Psoas muscle (tissue), 8 donors: ENCODE results near the gene NSG1. TPM values are rescaled to one million over a fixed set of nuclear protein-coding genes. Genes with fewer than 3 reads are reported as not detected.

Source experiments
- ATAC-seq, 4 donors: fragments of 200-7000 bp; cut with Tn5 transposase; one replicate each; pipeline ENCODE4 v1.9.1; 2020; ENCODE audit warnings: moderate library complexity in 3 of 4, mild to moderate bottlenecking in 2 of 4
- DNase-seq, 2 donors: peaks; one replicate each; pipeline ENCODE4 v3.0.0-alpha.2; 2020
- H3K27ac ChIP-seq: fragments of 200-600 bp; one replicate; pipeline ENCODE4 v1.8.0; 2022
- H3K27me3 ChIP-seq, 3 donors: fragments of 200-600 bp in 1 of 3; one replicate each; pipeline versions ENCODE4 v1.6.1 to v1.8.0; 2013 to 2022; ENCODE audit warnings: low read length in 2 of 3, mild to moderate bottlenecking in 2 of 3, moderate library complexity in 1 of 3; ENCODE audit not compliant: insufficient read depth in 3 of 3
- H3K36me3 ChIP-seq, 2 donors: fragments of 200-600 bp in 1 of 2; one replicate each; pipeline versions ENCODE4 v1.6.1 to v1.8.0; 2013 to 2022; ENCODE audit warnings: low read depth in 1 of 2, mild to moderate bottlenecking in 1 of 2, moderate library complexity in 1 of 2; ENCODE audit not compliant: insufficient read depth in 1 of 2
- H3K4me1 ChIP-seq: fragments of 200-600 bp; one replicate; pipeline ENCODE4 v1.8.0; 2022
- H3K4me3 ChIP-seq: fragments of 200-600 bp; one replicate; pipeline ENCODE4 v1.8.0; 2022; ENCODE audit warnings: mild to moderate bottlenecking
- H3K9me3 ChIP-seq: fragments of 200-600 bp; one replicate; pipeline ENCODE4 v1.8.0; 2022
- CTCF ChIP-seq: fragments of 200-600 bp; IDR thresholded peaks from one replicate; pipeline ENCODE4 v1.8.0; 2022; ENCODE audit warnings: antibody characterized with exemption
- WGBS, 3 donors: extraction: QIAGEN DNeasy Blood & Tissue Kit; methylation state at CpG; one replicate each; pipeline versions ENCODE4 v1.1.6 to v1.1.7; 2013; 5-methylcytosine and 5-hydroxymethylcytosine counted together
- intact Hi-C, 2 donors: fragments of 100-400 bp; cut with DNase I; formaldehyde crosslinking; loops; one replicate each; pipeline versions ENCODE4 v1.11.0 to v1.14.2; 2022
- polyA plus RNA-seq, 3 donors: library from polyadenylated mRNA; stranded (reverse); fragments of 200-250 nt; gene quantifications; one replicate each; pipeline ENCODE4 v1.2.3, GENCODE V29; 2013
- total RNA-seq, 4 donors: library from RNA; stranded (reverse); fragmentation: NEBNext Ultra II Directional in 2 of 4; extraction: Animal tissue kit (Norgen Biotek cat#: 25700) in 2 of 4; gene quantifications; one replicate each; pipeline versions ENCODE4 v1.2.1 to v1.2.4, GENCODE V29; 2021 to 2023
- donor health status: healthy with polysubstance abuse.
- donor health status: DM: no; HTN: no; CAD: no; lungs with moderate emphysema.
- donor health status: Bipolar disorder and iron deficiency.
- donor health status: healthy.
- donor health status: DM: yes; HTN: yes; CAD: no.
- donor health status: DM: no; HTN: no; CAD: no.
- donor health status: DM: no; HTN: no; CAD: no.
- donor health status: DM: yes; HTN: yes; CAD: no.

The NSG1 gene
- total and polyA plus RNA-seq, 7 donors, result 0.11 to 0.50 (median 0.28) TPM; not detected in 2

- H3K27me3 ChIP-seq, result peaks cover 0 to 6% (median 5%) of the 10 kb centered on the region in 3 donors
- no peak for ATAC-seq
Observed at GRCh38 chr4:4377732-4378460, 9.0 kb upstream of the NSG1 start.

GRCh38 chr4:4379540-4380087 lies 7.3 kb upstream of the NSG1 start:
- Histone ChIP-seq H3K4me3 (no peak overlapping the region), H3K27ac (no peak overlapping the region), H3K36me3 (no peaks in the 10 kb centered on the region), H3K4me1 (no peaks in the 10 kb centered on the region), H3K9me3 (peaks cover 4% of the 10 kb centered on the region), H3K27me3 (peaks cover 0 to 16% (median 8%) of the 10 kb centered on the region in 3 donors)
- DNase-seq (no peak), ATAC-seq (no peak)
- WGBS, 3 donors, result 45 to 63% (median 46%) methylated on average over 6 of the region's 6 CpGs
- intact Hi-C loops, result no loop called here
- TF ChIP-seq CTCF, result no peak

More at GRCh38 chr4:4377732-4378460, 9.0 kb upstream of the NSG1 start:
- DNase-seq, result peak in 1 of 2 donors; percentile 39
- intact Hi-C loops, result no loop called here
- no peak for TF ChIP-seq CTCF
- Histone ChIP-seq H3K4me1 (no peaks in the 10 kb centered on the region), H3K36me3 (no peaks in the 10 kb centered on the region), H3K27ac (no peak overlapping the region), H3K4me3 (no peak overlapping the region), H3K9me3 (peaks cover 9% of the 10 kb centered on the region)
- WGBS, 3 donors, result 27 to 37% (median 33%) methylated on average over 23 of the region's 23 CpGs

- Histone ChIP-seq H3K4me3 (no peak overlapping the region), H3K9me3 (no peaks in the 10 kb centered on the region)
- ATAC-seq, result peak in 2 of 4 donors; percentile 41 to 61
Observed at GRCh38 chr4:4383085-4383484, 3.8 kb upstream of the NSG1 start.

GRCh38 chr4:4384837-4385236 lies 2.1 kb upstream of the NSG1 start:
- ATAC-seq (no peak), DNase-seq (peak in 1 of 2 donors; percentile 20)
- TF ChIP-seq CTCF, result no peak
- 43 to 52% (median 45%) methylated on average over 5 of the region's 5 CpGs for WGBS, 3 donors
- no peak overlapping the region for H3K4me3 ChIP-seq
- H3K9me3 ChIP-seq, result no peaks in the 10 kb centered on the region
- H3K4me1 ChIP-seq, result peaks cover 10% of the 10 kb centered on the region
- H3K27me3 ChIP-seq, result peaks cover 0 to 63% (median 30%) of the 10 kb centered on the region in 3 donors
- intact Hi-C loops, result no loop called here
- H3K36me3 ChIP-seq, result no peaks in the 10 kb centered on the region
- H3K27ac ChIP-seq, result no peak overlapping the region

More at GRCh38 chr4:4383085-4383484, 3.8 kb upstream of the NSG1 start:
- 55 to 63% (median 62%) methylated on average over 3 of the region's 3 CpGs for WGBS, 3 donors
- intact Hi-C loops, result no loop called here
- Histone ChIP-seq H3K27me3 (peaks cover 0 to 48% (median 21%) of the 10 kb centered on the region in 3 donors), H3K36me3 (no peaks in the 10 kb centered on the region), H3K4me1 (peaks cover 8% of the 10 kb centered on the region), H3K27ac (no peak overlapping the region)
- TF ChIP-seq CTCF, result no peak
- peak in 1 of 2 donors; percentile 40 for DNase-seq
